ENCODE measurements around the gene CAPN7. TPM values are rescaled to one million over a fixed set of nuclear protein-coding genes. Genes with fewer than 3 reads are reported as not detected.

The CAPN7 gene
- total RNA-seq, 1 experiment from 2014 or later: 27.7 TPM

GRCh38 chr3:15284121-15284889 is 78.3 kb downstream of the CAPN7 start:
- RAD21 ChIA-PET (ENCODE audit: low non-redundant PET in 1 of 2, low total read pairs in 2 of 2, uncharacterized antibody in 2 of 2, unreplicated experiment in 2 of 2): no interaction called here
- CTCF ChIA-PET: interaction anchor here (0.7 to 1.5 kb wide), 3 partner anchors 15 to 19 kb away, joined by 3 to 6 read pairs (median 3); no protein-coding TSS in a partner anchor
- peaks cover 5 to 11% of the 10 kb centered on the region in 2 experiments; a peak in 2 of 4 replicates for H3K4me1 ChIP-seq (ENCODE audit: control insufficient read depth in 1 of 2, insufficient read depth in 2 of 2, low read length in 2 of 2)

GRCh38 chr3:15286022-15286421 is 80.0 kb downstream of the CAPN7 start:
- DNase-seq (ENCODE audit: low read depth, low spot score) (no peak), ATAC-seq (no peak)
- no peak overlapping the region for H3K9ac ChIP-seq (ENCODE audit: low read length)
- BruUV-seq (replicated peaks): no TSS peak
- H2AFZ ChIP-seq (ENCODE audit: low read depth, low read length, poor library complexity, severe bottlenecking): no peak overlapping the region
- H3K9me2 ChIP-seq (ENCODE audit: insufficient read depth): no peaks in the 10 kb centered on the region
- POLR2A ChIA-PET: no interaction called here
- no peak overlapping the region for H3K4me2 ChIP-seq (ENCODE audit: low read length)
- CTCF ChIA-PET: no interaction called here
- no peaks in the 10 kb centered on the region for H4K20me1 ChIP-seq (ENCODE audit: insufficient read depth)
- no peaks in the 10 kb centered on the region for H3K27me3 ChIP-seq (ENCODE audit: insufficient read depth, low read length)
- intact Hi-C loops (cut with micrococcal nuclease): no loop called here
- H3K36me3 ChIP-seq (ENCODE audit: control insufficient read depth in 1 of 2, insufficient read depth in 2 of 2, low read length in 2 of 2): no peaks in the 10 kb centered on the region
- H3K27ac ChIP-seq (ENCODE audit: low read depth, low read length): no peak overlapping the region
- no peak overlapping the region for H3K4me3 ChIP-seq (replicated peaks in 1 of 2; ENCODE audit: low read depth in 1 of 2, low read length in 2 of 2)
- H3K79me2 ChIP-seq (ENCODE audit: insufficient read depth, low read length): 0 out of 2 replicates have a peak, but pooled peaks cover 7% of the 10 kb centered on the region
- RAD21 ChIA-PET (ENCODE audit: low non-redundant PET in 1 of 2, low total read pairs in 2 of 2, uncharacterized antibody in 2 of 2, unreplicated experiment in 2 of 2): no interaction called here
- H3K4me1 ChIP-seq (ENCODE audit: control insufficient read depth in 1 of 2, insufficient read depth in 2 of 2, low read length in 2 of 2): peaks cover 5 to 11% of the 10 kb centered on the region in 2 experiments; a peak in 2 of 4 replicates
- no peaks in the 10 kb centered on the region for H3K9me3 ChIP-seq (ENCODE audit: control insufficient read depth in 1 of 2, insufficient read depth in 1 of 2, low read depth in 1 of 2, low read length in 2 of 2)
- TF ChIP-seq EZH2 (IDR thresholded peaks at IDR 0.05): no peak
- no peak for TF ChIP-seq SP1 (IDR thresholded peaks at IDR 0.05; ENCODE audit: low read depth)
- no peak for TF ChIP-seq RAD21 (IDR thresholded peaks at IDR 0.05; ENCODE audit: low read depth)
- TF ChIP-seq POLR2AphosphoS5 (IDR thresholded peaks at IDR 0.05; ENCODE audit: low read depth, low read length): no peak
- no peak for TF ChIP-seq CBX3 (IDR thresholded peaks at IDR 0.05; ENCODE audit: low read depth)
- no peak for TF ChIP-seq JUND (IDR thresholded peaks at IDR 0.05)
- TF ChIP-seq EZH2phosphoT487 (IDR thresholded peaks at IDR 0.05; ENCODE audit: borderline replicate concordance): no peak
- no peak for TF ChIP-seq FOSL1 (IDR thresholded peaks at IDR 0.05; ENCODE audit: low read depth)
- TF ChIP-seq CEBPB (IDR thresholded peaks at IDR 0.05; ENCODE audit: low read depth): no peak
- TF ChIP-seq YY1 (IDR thresholded peaks at IDR 0.05; ENCODE audit: extremely low read depth, insufficient replicate concordance, low read depth, low read length): no peak
- TF ChIP-seq ZNF274 (IDR thresholded peaks at IDR 0.05; ENCODE audit: low read depth, low read length): no peak

More at GRCh38 chr3:15284121-15284889, 78.3 kb downstream of the CAPN7 start:
- Histone ChIP-seq H3K9me2 (ENCODE audit: insufficient read depth) (no peaks in the 10 kb centered on the region), H3K9ac (ENCODE audit: low read length) (no peak overlapping the region), H3K4me2 (ENCODE audit: low read length) (0 out of 2 replicates have a peak overlapping the region, but pooled peaks have one; percentile 8), H3K27ac (ENCODE audit: low read depth, low read length) (no peak overlapping the region), H3K9me3 (ENCODE audit: control insufficient read depth in 1 of 2, insufficient read depth in 1 of 2, low read depth in 1 of 2, low read length in 2 of 2) (no peaks in the 10 kb centered on the region), H3K36me3 (ENCODE audit: control insufficient read depth in 1 of 2, insufficient read depth in 2 of 2, low read length in 2 of 2) (no peaks in the 10 kb centered on the region), H4K20me1 (ENCODE audit: insufficient read depth) (no peaks in the 10 kb centered on the region), H2AFZ (ENCODE audit: low read depth, low read length, poor library complexity, severe bottlenecking) (no peak overlapping the region), H3K79me2 (ENCODE audit: insufficient read depth, low read length) (0 out of 2 replicates have a peak, but pooled peaks cover 7% of the 10 kb centered on the region), H3K4me3 (replicated peaks in 1 of 2; ENCODE audit: low read depth in 1 of 2, low read length in 2 of 2) (no peak overlapping the region), H3K27me3 (ENCODE audit: insufficient read depth, low read length) (no peaks in the 10 kb centered on the region)
- POLR2A ChIA-PET: no interaction called here
- TF ChIP-seq ZBTB33 (IDR thresholded peaks at IDR 0.05; ENCODE audit: extremely low read depth, insufficient replicate concordance, low read length): no peak
- no peak for TF ChIP-seq EZH2 (IDR thresholded peaks at IDR 0.05)
- TF ChIP-seq EGR1 (IDR thresholded peaks at IDR 0.05; ENCODE audit: low read depth): no peak
- no peak for DNase-seq (ENCODE audit: low read depth, low spot score)
- BruUV-seq (replicated peaks): no TSS peak
- intact Hi-C loops (cut with micrococcal nuclease): no loop called here
- ATAC-seq: peak; percentile 44; the same call in 1 of the 2 replicates
